ENCODE data around the gene CAMKMT.

Gene CAMKMT

GRCh38 chr2:44537264-44537663 is 175.5 kb downstream of the CAMKMT start:
- Histone ChIP-seq H3K27me3 (ENCODE audit: insufficient read depth, poor library complexity, severe bottlenecking) (no peaks in the 10 kb centered on the region), H3K4me1 (ENCODE audit: insufficient read depth, poor library complexity, severe bottlenecking) (no peaks in the 10 kb centered on the region), H3K4me3 (ENCODE audit: severe bottlenecking) (no peak overlapping the region), H3K27ac (ENCODE audit: poor library complexity, severe bottlenecking) (no peak overlapping the region), H3K36me3 (ENCODE audit: low read depth) (no peaks in the 10 kb centered on the region; the same call in 1 of the 2 replicates), H3K9me3 (ENCODE audit: severe bottlenecking) (no peaks in the 10 kb centered on the region)
- ATAC-seq (ENCODE audit: low read depth) (no peak), DNase-seq (ENCODE audit: low spot score) (no peak)
- no peak for TF ChIP-seq CTCF (IDR thresholded peaks at IDR 0.05; ENCODE audit: poor library complexity, severe bottlenecking)

DNA sequence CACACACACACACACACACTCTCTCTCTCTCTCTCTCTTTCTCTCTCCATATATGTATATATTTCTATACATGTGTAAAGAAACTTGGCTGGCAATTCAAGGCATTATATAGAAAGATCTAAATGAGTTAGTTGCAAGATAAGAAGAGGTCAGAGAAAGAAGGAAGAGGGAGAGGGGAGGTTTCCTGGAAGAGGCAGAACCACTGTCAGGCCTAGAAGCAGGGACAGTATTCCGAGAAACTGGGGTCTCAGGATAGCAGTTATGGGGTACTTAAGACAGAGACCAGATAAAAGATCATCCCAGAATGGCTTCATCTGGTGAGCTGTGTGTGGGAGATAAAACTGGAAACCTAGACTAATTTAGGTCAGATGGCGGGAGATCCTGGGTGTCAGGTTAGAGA is 180.8 kb downstream of the CAMKMT start:
- ATAC-seq (ENCODE audit: low read depth) (no peak), DNase-seq (ENCODE audit: low spot score) (no peak)
- no peak overlapping the region for H3K27ac ChIP-seq (ENCODE audit: poor library complexity, severe bottlenecking)
- no peaks in the 10 kb centered on the region for H3K27me3 ChIP-seq (ENCODE audit: insufficient read depth, poor library complexity, severe bottlenecking)
- no peak for TF ChIP-seq CTCF (IDR thresholded peaks at IDR 0.05; ENCODE audit: poor library complexity, severe bottlenecking)
- no peaks in the 10 kb centered on the region for H3K9me3 ChIP-seq (ENCODE audit: severe bottlenecking)
- H3K36me3 ChIP-seq (ENCODE audit: low read depth) = no peaks in the 10 kb centered on the region
- H3K4me1 ChIP-seq (ENCODE audit: insufficient read depth, poor library complexity, severe bottlenecking) = peaks cover 5% of the 10 kb centered on the region
- H3K4me3 ChIP-seq (ENCODE audit: severe bottlenecking) = no peak overlapping the region

DNA sequence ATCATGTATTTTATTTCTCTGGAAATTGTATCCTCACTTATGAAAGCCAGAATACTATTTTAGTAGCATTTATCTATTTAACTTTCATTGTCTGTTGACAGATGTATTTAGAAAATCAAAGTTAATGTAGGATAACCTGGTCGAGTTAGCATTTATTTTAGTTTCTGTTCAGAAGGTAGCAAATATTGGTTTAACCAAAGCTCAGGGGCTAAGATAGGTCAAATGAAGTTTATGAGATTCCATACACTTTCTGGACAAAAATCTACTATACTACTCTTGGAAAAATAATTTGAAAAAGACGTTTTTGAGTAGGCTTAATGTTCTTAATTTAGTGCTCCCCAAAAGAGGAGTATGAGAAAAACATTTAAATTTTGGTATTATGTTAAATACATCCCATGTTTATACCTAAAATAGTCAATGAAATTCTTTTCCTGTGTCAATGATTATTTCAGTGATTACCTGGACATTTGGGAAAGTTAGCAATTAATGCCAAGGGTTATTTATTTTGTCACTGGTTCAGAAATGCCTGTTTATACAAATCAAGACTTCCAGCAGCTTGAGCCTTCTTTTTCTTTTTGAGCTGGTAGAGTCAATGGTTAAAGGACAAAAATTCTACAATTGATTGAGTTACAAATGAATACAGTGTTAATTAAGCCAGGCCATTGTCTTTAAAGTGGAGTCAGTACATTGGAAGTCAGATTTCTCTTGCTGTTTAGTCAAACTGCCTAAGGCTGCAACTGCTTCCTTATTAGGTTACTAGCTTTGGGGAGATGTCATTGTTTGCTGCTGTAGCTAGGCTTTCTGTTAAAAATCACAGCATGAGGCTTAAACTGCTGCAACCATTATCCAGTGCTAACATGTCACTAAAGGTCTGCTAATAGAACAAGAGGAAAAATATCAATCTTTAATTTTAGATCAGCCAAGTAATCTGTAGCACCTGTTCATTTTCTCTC is 182.3 kb downstream of the CAMKMT start:
- Histone ChIP-seq H3K4me3 (ENCODE audit: severe bottlenecking) (no peak overlapping the region), H3K9me3 (ENCODE audit: severe bottlenecking) (no peaks in the 10 kb centered on the region), H3K27me3 (ENCODE audit: insufficient read depth, poor library complexity, severe bottlenecking) (no peaks in the 10 kb centered on the region), H3K4me1 (ENCODE audit: insufficient read depth, poor library complexity, severe bottlenecking) (peaks cover 11% of the 10 kb centered on the region), H3K36me3 (ENCODE audit: low read depth) (no peaks in the 10 kb centered on the region), H3K27ac (ENCODE audit: poor library complexity, severe bottlenecking) (no peak overlapping the region)
- TF ChIP-seq CTCF (IDR thresholded peaks at IDR 0.05; ENCODE audit: poor library complexity, severe bottlenecking) = no peak
- no peak for DNase-seq (ENCODE audit: low spot score)
- ATAC-seq (ENCODE audit: low read depth) = peak; percentile 57; the same call in 1 of the 3 replicates

DNA sequence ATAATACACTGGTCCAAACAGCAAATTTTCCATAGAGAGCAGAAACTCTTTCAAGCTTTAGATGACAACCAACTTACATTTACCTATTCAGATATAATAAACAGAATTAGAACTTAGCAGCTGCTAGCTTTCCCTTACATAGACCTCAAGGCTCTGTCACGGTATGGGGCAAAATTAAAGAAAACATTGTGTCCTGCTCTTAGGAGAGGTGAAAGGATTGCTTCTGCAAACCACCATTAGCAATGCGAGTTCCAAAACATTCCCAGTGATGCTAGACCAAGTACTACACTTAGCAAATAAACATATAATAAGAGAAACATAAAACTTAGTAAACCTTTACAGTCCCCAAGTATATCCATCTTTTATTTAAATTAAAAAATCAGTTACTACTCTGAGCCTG is 183.3 kb downstream of the CAMKMT start:
- Histone ChIP-seq H3K27ac (ENCODE audit: poor library complexity, severe bottlenecking) (no peak overlapping the region), H3K4me1 (ENCODE audit: insufficient read depth, poor library complexity, severe bottlenecking) (peaks cover 21% of the 10 kb centered on the region), H3K27me3 (ENCODE audit: insufficient read depth, poor library complexity, severe bottlenecking) (no peaks in the 10 kb centered on the region), H3K4me3 (ENCODE audit: severe bottlenecking) (no peak overlapping the region), H3K36me3 (ENCODE audit: low read depth) (no peaks in the 10 kb centered on the region), H3K9me3 (ENCODE audit: severe bottlenecking) (no peaks in the 10 kb centered on the region)
- DNase-seq (ENCODE audit: low spot score) (no peak), ATAC-seq (ENCODE audit: low read depth) (no peak)
- TF ChIP-seq CTCF (IDR thresholded peaks at IDR 0.05; ENCODE audit: poor library complexity, severe bottlenecking) = no peak

Data from RWPE2 (cell line).